Brain microvascular endothelial cell (primary cell): Measurements from ENCODE around the gene PRDM15.

ENCODE experiments used
- DNase-seq: peaks from one replicate; pipeline ENCODE4 v3.0.0-alpha.2; 2020
- H3K27ac ChIP-seq: fragments of 250-450 bp; sonication (Bioruptor Pico); 2 replicates; pipeline ENCODE4 v1.5.1; 2020; ENCODE audit warnings: mild to moderate bottlenecking, moderate library complexity
- H3K27me3 ChIP-seq: fragments of 250-450 bp; sonication (Bioruptor Pico); replicated peaks from 2 replicates; pipeline ENCODE4 v1.5.1; 2020; ENCODE audit warnings: mild to moderate bottlenecking
- H3K36me3 ChIP-seq: fragments of 250-450 bp; sonication (Bioruptor Pico); replicated peaks from 2 replicates; pipeline ENCODE4 v1.5.1; 2020; ENCODE audit warnings: mild to moderate bottlenecking
- H3K4me3 ChIP-seq: 2 replicates; pipeline ENCODE4 v1.5.1; 2011; ENCODE audit warnings: low read depth, mild to moderate bottlenecking, control low read depth, low read length, moderate library complexity
- CTCF ChIP-seq: IDR thresholded peaks from 2 replicates; pipeline ENCODE4 v1.5.1; 2011; ENCODE audit warnings: low read depth, mild to moderate bottlenecking, moderate library complexity, low read length, control low read depth, inconsistent platforms; ENCODE audit errors: missing control alignments
- in situ Hi-C: cut with HindIII; loops from 2 replicates; pipeline ENCODE4 v1.10.0; 2017; ENCODE audit warnings: low sequenced_read_pairs, low pct_ligation_motif_present

PRDM15 gene

GRCh38 chr21:41903559-41904351, 24.6 kb upstream of the PRDM15 start:
- no peak for DNase-seq
- Histone ChIP-seq H3K27ac (no peak overlapping the region), H3K27me3 (no peaks in the 10 kb centered on the region), H3K4me3 (no peak overlapping the region), H3K36me3 (peaks cover 31% of the 10 kb centered on the region)
- no peak for TF ChIP-seq CTCF
- in situ Hi-C loops = no loop called here

GRCh38 chr21:41902946-41903345, 23.8 kb upstream of the PRDM15 start:
- in situ Hi-C loops = no loop called here
- TF ChIP-seq CTCF = no peak
- Histone ChIP-seq H3K27me3 (no peaks in the 10 kb centered on the region), H3K36me3 (peaks cover 31% of the 10 kb centered on the region), H3K27ac (no peak overlapping the region), H3K4me3 (no peak overlapping the region)
- DNase-seq = no peak

- H3K27ac ChIP-seq = no peak overlapping the region
- in situ Hi-C loops = no loop called here
- DNase-seq = no peak
- H3K4me3 ChIP-seq = no peak overlapping the region
- peaks cover 20% of the 10 kb centered on the region for H3K36me3 ChIP-seq
- TF ChIP-seq CTCF = no peak
- H3K27me3 ChIP-seq = no peaks in the 10 kb centered on the region
Observed at GRCh38 chr21:41901782-41902181, 22.6 kb upstream of the PRDM15 start.

- in situ Hi-C loops = no loop called here
- Histone ChIP-seq H3K27me3 (no peaks in the 10 kb centered on the region), H3K4me3 (no peak overlapping the region), H3K36me3 (peaks cover 16% of the 10 kb centered on the region), H3K27ac (no peak overlapping the region)
- TF ChIP-seq CTCF = no peak
- no peak for DNase-seq
Observed at GRCh38 chr21:41901099-41901498, 22.0 kb upstream of the PRDM15 start.

GRCh38 chr21:41900401-41900800, 21.3 kb upstream of the PRDM15 start:
- no peak overlapping the region for H3K4me3 ChIP-seq
- H3K36me3 ChIP-seq = peaks cover 16% of the 10 kb centered on the region
- DNase-seq = no peak
- H3K27me3 ChIP-seq = no peaks in the 10 kb centered on the region
- H3K27ac ChIP-seq = no peak overlapping the region
- no peak for TF ChIP-seq CTCF
- in situ Hi-C loops = no loop called here
